Measurements from ENCODE around the gene CLEC18B. TPM values are rescaled to one million over a fixed set of nuclear protein-coding genes. Genes with fewer than 3 reads are reported as not detected.

CLEC18B gene
- total and polyA plus RNA-seq, 2 of the 4 experiments (the other 2 are of a cell fraction) = 0.17 TPM; not detected in 1

- Histone ChIP-seq H3K23ac (ENCODE audit: low read depth, low read length) (no peak overlapping the region), H3K27ac (ENCODE audit: insufficient read depth, low read length) (no peak overlapping the region), H2AFZ (replicated peaks; ENCODE audit: low read length, poor library complexity) (no peak overlapping the region), H2AK5ac (ENCODE audit: low read depth, low read length) (no peak overlapping the region), H3K4me2 (ENCODE audit: low read depth, low read length) (no peak overlapping the region), H3K27me3 (ENCODE audit: control insufficient read depth, insufficient read depth, low read length) (no peaks in the 10 kb centered on the region), H3K4ac (ENCODE audit: low read depth, low read length) (no peak overlapping the region), H2AK9ac (replicated peaks; ENCODE audit: low read depth, low read length, poor library complexity) (no peak overlapping the region), H2BK20ac (ENCODE audit: low read depth, low read length) (no peak overlapping the region), H3K9ac (ENCODE audit: low read depth, low read length) (no peak overlapping the region), H3K36me3 (ENCODE audit: control insufficient read depth, insufficient read depth, low read length) (peaks cover 63% of the 10 kb centered on the region), H4K91ac (ENCODE audit: insufficient read depth, low read depth, low read length) (no peak overlapping the region), H3K9me1 (ENCODE audit: insufficient read depth, low read length) (no peaks in the 10 kb centered on the region; the same call in 1 of the 2 replicates), H2BK120ac (ENCODE audit: low read depth, low read length) (no peak overlapping the region), H3K9me3 (ENCODE audit: control insufficient read depth, insufficient read depth, low read length) (no peaks in the 10 kb centered on the region), H4K5ac (ENCODE audit: low read depth, low read length) (no peak overlapping the region), H3K4me3 (ENCODE audit: insufficient read depth, low read depth, low read length) (no peak overlapping the region), H3K56ac (ENCODE audit: extremely low read depth, insufficient read depth, low read length) (no peak overlapping the region), H4K8ac (ENCODE audit: low read depth in 2 of 2, low read length in 2 of 2) (no peak overlapping the region), H4K20me1 (ENCODE audit: insufficient read depth, low read length) (no peaks in the 10 kb centered on the region), H3K14ac (replicated peaks; ENCODE audit: low read depth, low read length) (no peak overlapping the region), H2BK5ac (ENCODE audit: low read depth, low read length, poor library complexity, severe bottlenecking) (no peak overlapping the region), H3K4me1 (ENCODE audit: control insufficient read depth, insufficient read depth, low read length) (no peaks in the 10 kb centered on the region), H3K79me1 (ENCODE audit: low read depth in 1 of 2, low read length in 2 of 2) (peaks cover 0 to 9% of the 10 kb centered on the region in 2 experiments; a peak in 3 of 4 replicates), H3K18ac (ENCODE audit: low read depth, low read length) (no peak overlapping the region), H2BK15ac (ENCODE audit: low read depth, low read length) (no peak overlapping the region)
- TF ChIP-seq RAD21 (IDR thresholded peaks at IDR 0.05; ENCODE audit: low read length) (no peak), BHLHE40 (IDR thresholded peaks at IDR 0.05; ENCODE audit: low read depth, low read length) (no peak), SMC3 (IDR thresholded peaks at IDR 0.05; ENCODE audit: low read depth, low read length) (no peak), CTCF (conservative IDR thresholded peaks at IDR 0.05; ENCODE audit: low read depth, low read length) (no peak), MAZ (IDR thresholded peaks at IDR 0.05; ENCODE audit: borderline replicate concordance, low read depth, low read length) (no peak), CEBPB (IDR thresholded peaks at IDR 0.05; ENCODE audit: low read depth, low read length) (no peak), CHD1 (IDR thresholded peaks at IDR 0.05; ENCODE audit: low read depth, low read length) (no peak), RFX5 (IDR thresholded peaks at IDR 0.05; ENCODE audit: low read depth, low read length) (no peak), MAFK (IDR thresholded peaks at IDR 0.05; ENCODE audit: low read depth, low read length) (no peak), FOS (IDR thresholded peaks at IDR 0.05; ENCODE audit: low read depth, low read length) (no peak), ELK1 (IDR thresholded peaks at IDR 0.05; ENCODE audit: borderline replicate concordance, low read depth, low read length) (no peak), USF2 (IDR thresholded peaks at IDR 0.05; ENCODE audit: low read depth, low read length) (no peak), RCOR1 (IDR thresholded peaks at IDR 0.05; ENCODE audit: insufficient replicate concordance, low read length) (no peak), NFE2L2 (IDR thresholded peaks at IDR 0.05; ENCODE audit: low read depth, low read length) (no peak), POLR2A (IDR thresholded peaks at IDR 0.05; ENCODE audit: low read depth, low read length) (no peak)
- ATAC-seq (ENCODE audit: low read depth) (no peak), DNase-seq (no peak)
- ChIA-PET CTCF (no interaction called here), POLR2A (ENCODE audit: unreplicated experiment) (no interaction called here)
- no TSS peak for BruUV-seq (replicated peaks)
- in situ Hi-C loops (cut with MboI; ENCODE audit: low sequenced_read_pairs) (no loop called here), intact Hi-C loops (cut with micrococcal nuclease) (no loop called here), dilution Hi-C loops (cut with HindIII; ENCODE audit: low sequenced_read_pairs, unreplicated experiment) (no loop called here)
- WGBS, 2 experiments (ENCODE audit: extremely low coverage in 2 of 2, insufficient read length in 1 of 2) = 91% methylated on average over 4 of the region's 7 CpGs; no CpG with 5 or more reads in 1 of the 2 experiments
Observed at GRCh38 chr16:74465281-74465680, 44.0 kb upstream of the CLEC18B start.

Data from IMR-90 (cell line).